Neural progenitor cell (in vitro differentiated cells): ENCODE data around the gene ZNF524. TPM values are rescaled to one million over a fixed set of nuclear protein-coding genes. Genes with fewer than 3 reads are reported as not detected.
A peak's percentile ranks its signal among the peaks of the same experiment; 100 is the strongest.

Experiments used
- DNase-seq: peaks from one replicate; pipeline ENCODE4 v3.0.0-alpha.2; 2016; ENCODE audit warnings: low spot score
- H2AFZ ChIP-seq: fragments of 200-600 bp; sonication (generic); replicated peaks from 2 replicates; pipeline ENCODE4 v1.6.1; 2016; ENCODE audit warnings: antibody characterized with exemption
- H3F3A ChIP-seq: fragments of 200-600 bp; sonication (generic); 2 replicates; pipeline ENCODE4 v1.6.1; 2016; ENCODE audit warnings: antibody characterized with exemption, low read depth
- H3K27ac ChIP-seq: fragments of 200-600 bp; sonication (generic); 2 replicates; pipeline ENCODE4 v1.5.1; 2016; ENCODE audit warnings: mild to moderate bottlenecking
- H3K27me3 ChIP-seq: fragments of 200-600 bp; sonication (generic); 2 replicates; pipeline ENCODE4 v1.6.1; 2016; ENCODE audit warnings: mild to moderate bottlenecking, moderate library complexity
- H3K36me3 ChIP-seq: fragments of 200-600 bp; sonication (generic); 2 replicates; pipeline ENCODE4 v1.5.1; 2016
- H3K4me1 ChIP-seq: fragments of 200-600 bp; sonication (generic); 2 replicates; pipeline ENCODE4 v1.6.1; 2016; ENCODE audit warnings: mixed run types
- H3K4me2 ChIP-seq: fragments of 200-600 bp; sonication (generic); 2 replicates; pipeline ENCODE4 v1.6.1; 2016
- H3K4me3 ChIP-seq: fragments of 200-600 bp; sonication (generic); 2 replicates; pipeline ENCODE4 v1.5.1; 2016
- H3K79me2 ChIP-seq: fragments of 200-600 bp; sonication (generic); 2 replicates; pipeline ENCODE4 v1.6.1; 2016; ENCODE audit warnings: low read depth
- H3K9ac ChIP-seq: fragments of 200-600 bp; sonication (generic); 2 replicates; pipeline ENCODE4 v1.6.1; 2016
- H3K9me3 ChIP-seq: fragments of 200-600 bp; sonication (generic); 2 replicates; pipeline ENCODE4 v1.5.1; 2016; ENCODE audit warnings: low read depth
- H4K20me1 ChIP-seq: fragments of 200-600 bp; sonication (generic); 2 replicates; pipeline ENCODE4 v1.6.1; 2016; ENCODE audit warnings: low read depth
- H3K27ac Mint-ChIP-seq: 3 replicates; pipeline ENCODE4 v1.8.0; 2021; ENCODE audit warnings: mixed read lengths
- H3K27me3 Mint-ChIP-seq: 2 replicates; pipeline ENCODE4 v1.8.0; 2022; ENCODE audit warnings: low read depth, mild to moderate bottlenecking, inconsistent platforms, moderate library complexity, mixed read lengths; ENCODE audit not compliant: insufficient read depth
- H3K36me3 Mint-ChIP-seq: 3 replicates; pipeline ENCODE4 v1.8.0; 2021; ENCODE audit warnings: mixed read lengths
- H3K4me1 Mint-ChIP-seq: 3 replicates; pipeline ENCODE4 v1.8.0; 2021; ENCODE audit warnings: mixed read lengths
- H3K4me3 Mint-ChIP-seq: 3 replicates; pipeline ENCODE4 v1.8.0; 2021; ENCODE audit warnings: mild to moderate bottlenecking, moderate library complexity, mixed read lengths
- H3K9me3 Mint-ChIP-seq: 3 replicates; pipeline ENCODE4 v1.8.0; 2020; ENCODE audit warnings: mixed read lengths
- CTCF ChIP-seq: fragments of 200-600 bp; sonication (generic); IDR thresholded peaks from 2 replicates; pipeline ENCODE4 v1.5.1; 2017; ENCODE audit warnings: antibody characterized with exemption, mild to moderate bottlenecking
- EZH2 ChIP-seq: fragments of 200-600 bp; sonication (generic); IDR thresholded peaks from 2 replicates; pipeline ENCODE4 v1.6.1; 2017; ENCODE audit warnings: antibody characterized with exemption, mild to moderate bottlenecking, moderate library complexity
- EZH2phosphoT487 ChIP-seq: fragments of 200-600 bp; sonication (generic); IDR thresholded peaks from 2 replicates; pipeline ENCODE4 v1.6.1; 2017; ENCODE audit warnings: antibody characterized with exemption
- total RNA-seq: library from RNA; depleted of rRNA; stranded (reverse); fragments of >200 nt; gene quantifications from 2 replicates; pipeline ENCODE4 v1.2.3, GENCODE V29; 2015; ENCODE audit warnings: low replicate concordance

The ZNF524 gene
- total RNA-seq, 1 donor from 2014 or later, result 3.2 TPM

GRCh38 chr19:55596304-55596703 is 3.8 kb upstream of the ZNF524 start:
- no peak overlapping the region for H2AFZ ChIP-seq
- no peak overlapping the region for H3K9ac ChIP-seq
- peaks cover 42% of the 10 kb centered on the region for H3K36me3 Mint-ChIP-seq
- no peak overlapping the region for H3K4me2 ChIP-seq
- H3K9me3 ChIP-seq, result no peaks in the 10 kb centered on the region
- H3K4me1 ChIP-seq, result peaks cover 6% of the 10 kb centered on the region
- no peak overlapping the region for H3K4me3 ChIP-seq
- no peaks in the 10 kb centered on the region for H3K27me3 ChIP-seq
- H3K4me3 Mint-ChIP-seq, result no peak overlapping the region
- H3F3A ChIP-seq, result peaks cover 42% of the 10 kb centered on the region
- H3K27me3 Mint-ChIP-seq, result peaks cover 4% of the 10 kb centered on the region
- peaks cover 16% of the 10 kb centered on the region for H3K79me2 ChIP-seq
- no peaks in the 10 kb centered on the region for H4K20me1 ChIP-seq
- H3K27ac Mint-ChIP-seq, result no peak overlapping the region
- H3K9me3 Mint-ChIP-seq, result peaks cover 8% of the 10 kb centered on the region
- peaks cover 17% of the 10 kb centered on the region for H3K36me3 ChIP-seq
- H3K4me1 Mint-ChIP-seq, result peaks cover 26% of the 10 kb centered on the region
- no peak for DNase-seq
- TF ChIP-seq EZH2 (no peak), EZH2phosphoT487 (no peak), CTCF (no peak)
- H3K27ac ChIP-seq, result no peak overlapping the region

DNA sequence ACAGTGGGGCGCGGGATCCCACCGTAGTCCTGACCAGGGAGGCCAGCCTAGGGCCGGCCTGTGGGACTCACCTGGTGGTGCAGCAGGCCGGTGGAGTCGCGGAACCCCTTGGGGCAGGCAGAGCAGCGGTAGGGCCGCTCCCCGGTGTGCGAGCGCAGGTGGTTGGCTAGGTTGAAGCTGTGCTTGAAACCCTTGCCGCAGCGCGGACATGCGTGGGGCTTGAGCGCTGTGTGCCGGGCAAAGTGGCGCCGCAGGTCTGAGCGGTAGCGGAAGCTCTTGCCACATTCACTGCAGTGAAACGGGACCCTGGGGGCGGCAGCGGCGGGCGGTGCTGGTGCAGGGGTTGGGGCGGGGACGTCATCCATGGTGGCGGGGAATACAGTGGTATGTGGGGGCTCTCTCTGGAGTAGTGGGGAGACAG is 2.6 kb upstream of the ZNF524 start:
- H3K9me3 ChIP-seq, result no peaks in the 10 kb centered on the region
- Mint-ChIP-seq H3K4me3 (no peak overlapping the region), H3K27me3 (peaks cover 7% of the 10 kb centered on the region), H3K36me3 (peaks cover 40% of the 10 kb centered on the region), H3K27ac (no peak overlapping the region), H3K4me1 (peaks cover 25% of the 10 kb centered on the region), H3K9me3 (peaks cover 12% of the 10 kb centered on the region)
- H3F3A ChIP-seq, result peaks cover 44% of the 10 kb centered on the region
- H3K79me2 ChIP-seq, result peaks cover 16% of the 10 kb centered on the region
- no peak for DNase-seq
- no peaks in the 10 kb centered on the region for H4K20me1 ChIP-seq
- peak overlapping the region; percentile 55 for H3K4me2 ChIP-seq
- H3K4me1 ChIP-seq, result peaks cover 6% of the 10 kb centered on the region
- H3K27me3 ChIP-seq, result no peaks in the 10 kb centered on the region
- H3K27ac ChIP-seq, result peak overlapping the region; percentile 33
- no peak overlapping the region for H2AFZ ChIP-seq
- no peak overlapping the region for H3K4me3 ChIP-seq
- no peak for TF ChIP-seq EZH2phosphoT487
- no peak for TF ChIP-seq CTCF
- no peak overlapping the region for H3K9ac ChIP-seq
- H3K36me3 ChIP-seq, result peaks cover 17% of the 10 kb centered on the region

DNA sequence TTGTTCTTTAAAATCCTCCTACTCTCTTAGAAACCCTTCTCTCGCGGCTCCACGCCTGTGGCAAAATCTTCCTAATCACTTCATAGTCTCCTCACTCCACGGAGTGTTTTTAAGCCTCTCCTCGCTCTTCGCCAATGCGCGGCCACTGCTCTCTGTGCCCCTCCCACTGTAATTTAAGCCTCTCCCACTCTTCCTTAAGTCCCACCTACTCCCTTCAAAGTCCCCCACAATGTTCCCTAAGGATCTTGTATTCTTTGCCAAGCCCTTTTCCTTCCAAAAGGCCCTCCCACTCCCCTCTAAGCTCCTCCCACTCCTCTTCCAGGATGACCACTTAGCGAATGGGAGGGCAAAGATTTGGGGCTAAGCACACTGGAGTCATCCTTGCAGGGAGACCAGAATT is 2.1 kb upstream of the ZNF524 start:
- Mint-ChIP-seq H3K36me3 (peaks cover 41% of the 10 kb centered on the region), H3K9me3 (peaks cover 12% of the 10 kb centered on the region)

More for the DNA sequence above, 2.1 kb upstream of the ZNF524 start:
- Histone ChIP-seq H3K27ac (peak overlapping the region; percentile 33), H3K9me3 (no peaks in the 10 kb centered on the region), H3K4me1 (peaks cover 6% of the 10 kb centered on the region), H3K79me2 (peaks cover 16% of the 10 kb centered on the region), H2AFZ (no peak overlapping the region), H3F3A (peaks cover 44% of the 10 kb centered on the region), H3K4me2 (peak overlapping the region; percentile 55), H3K27me3 (no peaks in the 10 kb centered on the region), H4K20me1 (no peaks in the 10 kb centered on the region), H3K4me3 (peak overlapping the region; percentile 73), H3K36me3 (peaks cover 17% of the 10 kb centered on the region), H3K9ac (no peak overlapping the region)
- H3K4me3 Mint-ChIP-seq, result peak overlapping the region; percentile 87
- TF ChIP-seq EZH2 (no peak), EZH2phosphoT487 (no peak), CTCF (no peak)
- peaks cover 25% of the 10 kb centered on the region for H3K4me1 Mint-ChIP-seq
- H3K27ac Mint-ChIP-seq, result peak overlapping the region; percentile 80
- DNase-seq, result peak; percentile 81
- H3K27me3 Mint-ChIP-seq, result peaks cover 7% of the 10 kb centered on the region
